H1 (cell line): ENCODE results near the gene MYBPHL.

Source experiments
- CEBPB ChIP-seq: IDR thresholded peaks from 2 replicates; pipeline ENCODE4 v1.6.1; 2012; ENCODE audit warnings: low read depth, low read length
- CTCF ChIP-seq, 3 experiments: IDR thresholded peaks; 1 replicate in 2 of 3; 2 replicates in 1 of 3; pipeline versions ENCODE4 v1.5.1 to v1.6.1; 2011; ENCODE audit warnings: low read length in 3 of 3, mild to moderate bottlenecking in 3 of 3, inconsistent platforms in 2 of 3, low read depth in 1 of 3, moderate library complexity in 1 of 3; ENCODE audit not compliant: insufficient read depth in 1 of 3; ENCODE audit errors: control extremely low read depth in 1 of 3
- EZH2 ChIP-seq: fragments of 200-600 bp; sonication (generic); IDR thresholded peaks from 2 replicates; pipeline ENCODE4 v1.7.1; 2012; ENCODE audit warnings: low read depth, mild to moderate bottlenecking, moderate library complexity, low read length, inconsistent platforms; ENCODE audit not compliant: severe bottlenecking
- GTF2F1 ChIP-seq: IDR thresholded peaks from 2 replicates; pipeline ENCODE4 v1.6.1; 2012; ENCODE audit warnings: low read depth, low read length, improper control_type of control experiment, borderline replicate concordance
- SP2 ChIP-seq: IDR thresholded peaks from 2 replicates; pipeline ENCODE4 v1.6.1; 2012; ENCODE audit warnings: mild to moderate bottlenecking, low read length, inconsistent platforms
- SUZ12 ChIP-seq: fragments of 200-600 bp; sonication (generic); IDR thresholded peaks from 2 replicates; pipeline ENCODE4 v1.6.1; 2012; ENCODE audit warnings: mild to moderate bottlenecking, inconsistent platforms, low read length, moderate library complexity, mixed read lengths
- TAF1 ChIP-seq: IDR thresholded peaks from 2 replicates; pipeline ENCODE4 v1.6.1; 2011; ENCODE audit warnings: mild to moderate bottlenecking, low read depth, low read length
- TCF12 ChIP-seq: IDR thresholded peaks from 2 replicates; pipeline ENCODE4 v1.6.1; 2011; ENCODE audit warnings: low read depth, mild to moderate bottlenecking, low read length
- ZNF274 ChIP-seq: IDR thresholded peaks from 2 replicates; pipeline ENCODE4 v1.7.0; 2012; ENCODE audit warnings: low read length, borderline replicate concordance; ENCODE audit errors: extremely low read depth

GRCh38 chr1:109242387-109242786 is 64.4 kb downstream of the MYBPHL start:
- TF ChIP-seq CEBPB (no peak), SP2 (no peak), TCF12 (no peak), EZH2 (no peak), GTF2F1 (no peak), CTCF (IDR thresholded peaks at IDR 0.05; ENCODE audit: control extremely low read depth in 1 of 3, insufficient read depth in 1 of 3, low read depth in 1 of 3, low read length in 3 of 3) (no peak), SUZ12 (no peak), ZNF274 (no peak), TAF1 (no peak)
